H1 (cell line): ENCODE results near the gene WDR37. TPM values are rescaled to one million over a fixed set of nuclear protein-coding genes. Genes with fewer than 3 reads are reported as not detected.

ENCODE experiments used
- ATF2 ChIP-seq: IDR thresholded peaks from 2 replicates; pipeline ENCODE4 v1.6.1; 2012; ENCODE audit warnings: low read length, inconsistent platforms
- CEBPB ChIP-seq: IDR thresholded peaks from 2 replicates; pipeline ENCODE4 v1.6.1; 2012; ENCODE audit warnings: low read depth, low read length
- POLR2A ChIP-seq, 2 experiments: IDR thresholded peaks; 1 replicate in 1 of 2; 2 replicates in 1 of 2; pipeline ENCODE4 v1.6.1; 2011; ENCODE audit warnings: low read depth in 2 of 2, low read length in 2 of 2, mild to moderate bottlenecking in 2 of 2; ENCODE audit errors: control extremely low read depth in 1 of 2
- RAD21 ChIP-seq, 2 experiments: IDR thresholded peaks in 1 of 2; conservative IDR thresholded peaks in 1 of 2; 2 replicates each; pipeline ENCODE4 v1.6.1; 2011; ENCODE audit warnings: low read depth in 2 of 2, low read length in 2 of 2, improper control_type of control experiment in 1 of 2, inconsistent platforms in 1 of 2, mild to moderate bottlenecking in 1 of 2, moderate library complexity in 1 of 2
- polyA plus RNA-seq, 7 experiments: library from polyadenylated mRNA; depleted of rRNA in 3 of 7; stranded (reverse) in 5 of 7; unstranded in 2 of 7; fragments of >200 nt in 5 of 7; fragments of 200-250 nt in 2 of 7; gene quantifications; 1 replicate in 5 of 7; 2 replicates in 1 of 7; 4 replicates in 1 of 7; pipeline versions ENCODE4 v1.2.1 to v1.2.3, GENCODE V29; 2011 to 2013; ENCODE audit warnings: missing spikeins in 2 of 7, mixed read lengths in 2 of 7
- total RNA-seq: library from RNA; stranded (reverse); fragmentation: NEBNext Ultra II Directional; extraction: Animal tissue kit (Norgen Biotek cat#: 25700); gene quantifications from 2 replicates; pipeline ENCODE4 v1.2.1, GENCODE V29; 2021

Gene WDR37
- total and polyA plus RNA-seq, 2 of the 8 experiments (the other 6 are each of a cell fraction or from before 2014, with no cell fraction given) = 9.6 to 12.0 TPM

GRCh38 chr10:1169186-1169885 lies 113.2 kb downstream of the WDR37 start (continued):
- no peak for TF ChIP-seq ATF2
- no peak for TF ChIP-seq CEBPB
- no peak for TF ChIP-seq RAD21 (IDR thresholded peaks at IDR 0.05 in 1 of 2, conservative IDR thresholded peaks at IDR 0.05 in 1 of 2; ENCODE audit: low read depth in 2 of 2, low read length in 2 of 2)
- TF ChIP-seq POLR2A (IDR thresholded peaks at IDR 0.05; ENCODE audit: control extremely low read depth in 1 of 2, low read depth in 2 of 2, low read length in 2 of 2) = no peak
